Activated naive CD8-positive, alpha-beta T cell treated with anti-CD3 and anti-CD28 coated beads, Interleukin-2, amount 50 U/mL, for 24 hours (primary cell): ENCODE data around the gene ENTPD5.
"Not testable (repeated sequence)": the region's sequence is repeated elsewhere in the genome, so short reads cannot be mapped to it uniquely, and the experiment has no call there.

ENCODE experiments used
- ATAC-seq: fragments of 150-1000 bp; cut with Tn5 transposase; one replicate; pipeline ENCODE4 v1.10.0; 2021
- DNase-seq: peaks from one replicate; pipeline ENCODE4 v3.0.0; 2021
- H3K27ac Mint-ChIP-seq: one replicate; pipeline ENCODE4 v1.8.0; 2021; ENCODE audit warnings: mild to moderate bottlenecking, mixed read lengths
- H3K27me3 Mint-ChIP-seq: one replicate; pipeline ENCODE4 v1.8.0; 2021; ENCODE audit warnings: mixed read lengths
- H3K36me3 Mint-ChIP-seq: one replicate; pipeline ENCODE4 v1.8.0; 2021; ENCODE audit warnings: low read depth, mixed read lengths
- H3K4me1 Mint-ChIP-seq: one replicate; pipeline ENCODE4 v1.8.0; 2021; ENCODE audit warnings: mixed read lengths
- H3K4me3 Mint-ChIP-seq: one replicate; pipeline ENCODE4 v1.8.0; 2021; ENCODE audit warnings: mild to moderate bottlenecking, moderate library complexity, mixed read lengths
- H3K9me3 Mint-ChIP-seq: one replicate; pipeline ENCODE4 v1.8.0; 2021; ENCODE audit warnings: mixed read lengths

The ENTPD5 gene

DNA sequence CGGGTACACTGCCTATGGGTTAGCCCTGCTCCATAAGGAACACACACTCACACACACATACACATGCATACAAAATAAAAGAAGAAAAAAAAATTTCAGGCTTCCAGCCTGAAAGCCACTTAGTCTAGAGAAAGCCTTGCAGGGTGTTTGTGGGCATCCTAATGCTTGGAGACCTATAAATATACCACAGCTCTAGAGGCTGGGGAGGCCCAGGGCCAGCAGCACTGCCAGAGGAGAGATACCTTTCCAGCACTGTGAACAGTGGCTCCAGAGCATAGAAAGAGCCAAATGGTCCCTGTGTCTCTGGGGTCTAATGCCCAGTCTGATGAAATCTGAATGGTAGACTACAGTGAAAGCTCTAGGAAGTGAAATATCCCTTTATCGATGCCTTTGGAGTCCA, 82.1 kb downstream of the ENTPD5 start:
- no peaks in the 10 kb centered on the region for H3K4me1 Mint-ChIP-seq
- peaks cover 11% of the 10 kb centered on the region for H3K36me3 Mint-ChIP-seq
- H3K9me3 Mint-ChIP-seq = no peaks in the 10 kb centered on the region
- H3K27ac Mint-ChIP-seq = no peak overlapping the region
- no peak for DNase-seq
- no peak overlapping the region for H3K4me3 Mint-ChIP-seq
- H3K27me3 Mint-ChIP-seq = no peaks in the 10 kb centered on the region
- no peak for ATAC-seq

DNA sequence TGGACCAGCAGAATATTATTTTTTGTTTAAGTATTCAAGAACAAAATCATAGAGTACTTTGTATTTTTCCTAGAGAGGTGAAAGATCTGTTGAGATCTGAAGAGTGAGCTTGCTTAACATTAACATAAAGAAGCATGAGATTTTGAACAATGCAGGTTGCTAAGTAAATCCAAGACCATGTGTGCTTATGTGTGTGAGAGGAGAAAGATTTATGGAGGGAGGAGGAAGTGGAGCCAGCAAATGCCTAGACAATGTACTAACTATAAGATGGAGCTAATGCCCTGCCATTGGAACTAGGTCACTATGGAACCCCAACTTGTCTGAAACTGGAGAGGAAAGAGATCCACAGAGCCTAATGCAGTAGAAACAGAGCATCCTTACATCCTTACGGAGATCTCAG, 82.5 kb downstream of the ENTPD5 start:
- no peak for ATAC-seq
- Mint-ChIP-seq H3K4me1 (no peaks in the 10 kb centered on the region), H3K27me3 (no peaks in the 10 kb centered on the region), H3K36me3 (peaks cover 13% of the 10 kb centered on the region), H3K4me3 (no peak overlapping the region), H3K27ac (no peak overlapping the region), H3K9me3 (no peaks in the 10 kb centered on the region)
- DNase-seq = no peak

DNA sequence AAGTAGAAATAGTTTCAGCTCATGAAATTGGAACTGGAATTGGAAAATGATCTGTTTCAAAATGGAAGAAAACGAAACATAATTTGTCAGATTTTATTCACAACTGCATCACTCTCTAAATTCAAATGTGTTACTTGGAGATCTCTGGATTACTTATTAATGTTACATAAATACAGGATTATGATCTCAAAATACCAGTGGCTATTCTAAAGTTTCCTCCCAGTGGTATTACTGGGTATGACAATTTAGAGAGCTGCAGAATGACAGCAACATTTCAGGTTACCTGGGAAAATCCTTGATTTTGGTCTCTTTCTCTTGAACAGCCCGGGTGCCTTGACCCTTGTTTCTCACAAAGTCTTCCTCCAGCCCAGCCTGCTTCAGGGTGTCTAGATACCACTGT, 83.4 kb downstream of the ENTPD5 start:
- Mint-ChIP-seq H3K9me3 (no peaks in the 10 kb centered on the region), H3K27ac (no peak overlapping the region), H3K4me3 (no peak overlapping the region), H3K4me1 (no peaks in the 10 kb centered on the region), H3K36me3 (peaks cover 19% of the 10 kb centered on the region), H3K27me3 (no peaks in the 10 kb centered on the region)
- no peak for ATAC-seq
- no peak for DNase-seq

DNA sequence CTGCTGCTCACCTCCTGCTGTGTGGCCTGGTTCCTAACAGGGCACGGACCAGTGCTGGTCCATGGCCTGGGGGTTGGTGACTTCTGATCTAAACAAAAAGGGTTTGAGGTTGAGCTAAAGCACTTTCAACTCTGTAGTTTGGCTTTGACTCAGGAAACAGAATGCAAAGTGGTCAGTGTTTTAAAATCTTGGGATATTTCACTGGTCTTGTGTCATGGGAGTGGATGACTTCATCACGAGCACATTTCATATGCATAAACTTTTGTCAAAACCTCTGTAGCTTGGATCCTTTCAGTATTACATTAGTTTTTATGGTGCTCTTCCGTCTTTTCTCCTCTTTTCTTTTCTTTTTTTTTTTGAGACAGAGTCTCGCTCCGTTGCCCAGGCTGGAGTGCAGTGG, 94.8 kb downstream of the ENTPD5 start:
- no peaks in the 10 kb centered on the region for H3K4me1 Mint-ChIP-seq
- H3K27ac Mint-ChIP-seq = no peak overlapping the region
- H3K9me3 Mint-ChIP-seq = no peaks in the 10 kb centered on the region
- no peak for DNase-seq
- H3K36me3 Mint-ChIP-seq = peaks cover 81% of the 10 kb centered on the region
- H3K4me3 Mint-ChIP-seq = no peak overlapping the region
- H3K27me3 Mint-ChIP-seq = no peaks in the 10 kb centered on the region
- no peak for ATAC-seq

GRCh38 chr14:73919457-73919856, 99.6 kb downstream of the ENTPD5 start:
- not testable (repeated sequence) for H3K27me3 Mint-ChIP-seq, H3K4me1 Mint-ChIP-seq
- H3K36me3 Mint-ChIP-seq = peaks cover 60% of the 10 kb centered on the region

DNA sequence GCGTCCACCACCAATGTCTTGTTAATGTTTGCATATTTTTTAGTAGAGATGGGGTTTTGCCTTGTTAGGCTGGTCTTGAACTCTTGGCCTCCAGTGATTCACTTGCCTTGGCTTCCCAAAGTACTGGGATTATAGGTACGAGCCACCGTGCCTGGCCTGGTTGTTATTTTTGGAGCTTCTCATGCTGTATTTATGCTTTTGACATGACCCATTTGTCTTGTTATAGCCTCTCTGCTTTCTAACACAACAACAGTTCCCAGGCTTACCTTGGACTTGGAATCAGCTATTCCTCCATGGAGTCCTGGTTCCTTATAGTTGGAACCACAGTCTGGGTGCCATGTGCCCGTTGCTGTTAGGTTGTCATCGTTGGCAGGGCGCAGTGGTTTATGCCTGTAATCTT, 102.8 kb downstream of the ENTPD5 start:
- Mint-ChIP-seq H3K9me3 (peaks cover 2% of the 10 kb centered on the region), H3K36me3 (peaks cover 57% of the 10 kb centered on the region), H3K27ac (no peak overlapping the region), H3K27me3 (no peaks in the 10 kb centered on the region), H3K4me1 (no peaks in the 10 kb centered on the region), H3K4me3 (no peak overlapping the region)
- DNase-seq = no peak
- no peak for ATAC-seq

More at GRCh38 chr14:73919457-73919856, 99.6 kb downstream of the ENTPD5 start:
- DNase-seq, H3K4me3 Mint-ChIP-seq, ATAC-seq, H3K9me3 Mint-ChIP-seq, H3K27ac Mint-ChIP-seq: not testable (repeated sequence)

GRCh38 chr14:73913256-73913655, 105.8 kb downstream of the ENTPD5 start:
- ATAC-seq (no peak), DNase-seq (no peak)
- peaks cover 59% of the 10 kb centered on the region for H3K36me3 Mint-ChIP-seq
- H3K9me3 Mint-ChIP-seq = peaks cover 6% of the 10 kb centered on the region
- H3K27me3 Mint-ChIP-seq = no peaks in the 10 kb centered on the region
- no peak overlapping the region for H3K27ac Mint-ChIP-seq
- peaks cover 2% of the 10 kb centered on the region for H3K4me1 Mint-ChIP-seq
- no peak overlapping the region for H3K4me3 Mint-ChIP-seq

DNA sequence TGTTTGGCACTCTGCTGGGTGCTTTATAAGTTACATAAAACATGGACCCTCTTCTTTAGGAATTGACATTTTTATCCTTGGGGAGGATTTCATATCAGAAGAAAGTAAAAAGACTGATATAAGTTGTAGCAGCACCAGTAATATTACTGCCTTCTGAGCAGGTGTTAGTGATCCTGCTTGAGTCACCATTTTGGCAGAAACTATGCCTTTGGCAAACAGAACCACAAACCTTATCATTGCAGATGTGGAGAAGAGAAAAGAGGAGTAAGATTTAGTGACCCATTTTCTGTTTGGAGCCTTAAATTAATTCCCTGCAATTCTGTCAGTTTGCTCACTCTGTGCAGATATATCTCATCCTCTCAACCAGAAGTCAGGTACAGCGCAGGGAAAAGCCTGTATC, 109.4 kb downstream of the ENTPD5 start:
- Mint-ChIP-seq H3K9me3 (peaks cover 6% of the 10 kb centered on the region), H3K36me3 (peaks cover 71% of the 10 kb centered on the region), H3K27me3 (no peaks in the 10 kb centered on the region), H3K4me1 (peaks cover 2% of the 10 kb centered on the region), H3K27ac (no peak overlapping the region), H3K4me3 (no peak overlapping the region)
- DNase-seq (no peak), ATAC-seq (no peak)
